GM18868 (cell line): Measurements from ENCODE around the gene S100PBP.

Experiments used
- ATAC-seq: cut with Tn5 transposase; IDR thresholded peaks from one replicate; pipeline ENCODE4 v1.9.1; 2021; ENCODE audit warnings: mild to moderate bottlenecking, moderate library complexity; ENCODE audit not compliant: unreplicated experiment

The S100PBP gene

DNA sequence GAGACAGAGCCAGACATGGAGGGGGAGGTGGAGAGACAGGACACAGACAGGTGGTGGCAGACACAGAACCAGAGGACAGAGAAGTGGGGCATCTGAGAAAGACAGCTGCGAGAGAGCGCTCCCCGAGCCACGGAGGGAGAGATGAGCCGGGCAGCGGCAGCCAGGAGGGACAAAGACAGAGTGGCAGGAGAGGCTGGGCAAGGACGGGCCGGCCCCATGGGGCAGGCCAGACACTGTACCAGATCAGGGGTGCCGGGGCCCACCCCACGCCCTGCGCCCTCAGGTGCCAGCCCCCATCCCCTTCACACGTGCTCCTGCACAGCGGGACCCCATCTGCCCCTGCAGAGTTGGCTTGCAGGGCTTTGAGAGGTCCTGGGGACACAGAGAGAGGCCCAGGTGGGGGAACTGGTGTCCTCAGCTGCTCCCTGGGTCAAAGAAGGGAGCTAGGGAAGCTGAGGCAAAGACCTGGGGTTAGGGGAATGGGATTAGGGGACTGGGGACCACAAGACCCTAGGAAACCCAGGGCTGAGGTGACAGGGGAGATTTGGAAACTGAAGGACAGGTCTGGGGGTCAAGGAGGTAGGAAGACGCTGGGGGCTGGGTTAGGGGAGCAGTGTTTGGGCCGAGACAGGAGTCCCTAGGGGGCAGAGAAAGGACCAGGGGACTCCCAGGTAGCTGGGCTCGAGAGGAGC is 52.6 kb downstream of the S100PBP start:
- ATAC-seq = no peak

DNA sequence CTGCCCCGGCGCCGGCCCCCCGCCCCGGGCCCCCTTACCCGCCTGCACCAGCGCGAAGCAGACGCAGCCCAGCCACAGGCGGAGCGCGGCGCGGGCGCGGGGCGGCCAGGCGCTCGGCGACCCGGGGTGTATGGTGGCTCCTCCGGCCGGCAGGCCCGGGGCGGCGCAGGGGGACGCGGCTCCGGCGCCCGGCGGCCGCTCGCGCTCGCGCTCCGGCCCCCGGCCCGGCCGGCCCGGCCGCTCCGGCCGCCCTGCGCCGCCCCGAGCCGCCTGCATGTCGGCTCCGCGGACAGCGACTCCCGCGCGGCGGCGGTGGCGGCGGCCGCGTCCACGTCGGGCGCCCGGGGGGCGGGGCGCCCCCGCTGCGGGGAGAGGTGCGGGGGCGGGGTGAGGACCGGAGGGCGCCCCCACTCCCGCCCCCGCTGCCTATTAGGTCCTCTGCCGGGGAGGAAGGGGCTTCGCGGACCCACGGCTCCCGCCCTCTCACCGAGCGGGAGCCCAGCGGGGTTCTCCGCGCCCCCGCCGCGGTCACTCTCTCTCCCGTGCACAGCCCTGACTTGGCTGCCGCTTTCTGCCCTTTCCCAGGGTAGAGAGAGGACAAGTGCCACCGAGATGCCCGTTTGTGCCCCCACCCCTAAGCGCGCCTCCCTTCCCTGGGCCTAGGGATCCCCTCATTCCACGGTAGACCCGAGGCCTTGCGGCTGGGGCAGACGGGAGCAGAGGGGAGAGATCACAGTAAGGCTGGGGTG is 53.3 kb downstream of the S100PBP start, which contains the start of gene FNDC5:
FNDC5 (minus strand) TSS at position 298 of the 749 bp plus-strand sequence.
- ATAC-seq = no peak

DNA sequence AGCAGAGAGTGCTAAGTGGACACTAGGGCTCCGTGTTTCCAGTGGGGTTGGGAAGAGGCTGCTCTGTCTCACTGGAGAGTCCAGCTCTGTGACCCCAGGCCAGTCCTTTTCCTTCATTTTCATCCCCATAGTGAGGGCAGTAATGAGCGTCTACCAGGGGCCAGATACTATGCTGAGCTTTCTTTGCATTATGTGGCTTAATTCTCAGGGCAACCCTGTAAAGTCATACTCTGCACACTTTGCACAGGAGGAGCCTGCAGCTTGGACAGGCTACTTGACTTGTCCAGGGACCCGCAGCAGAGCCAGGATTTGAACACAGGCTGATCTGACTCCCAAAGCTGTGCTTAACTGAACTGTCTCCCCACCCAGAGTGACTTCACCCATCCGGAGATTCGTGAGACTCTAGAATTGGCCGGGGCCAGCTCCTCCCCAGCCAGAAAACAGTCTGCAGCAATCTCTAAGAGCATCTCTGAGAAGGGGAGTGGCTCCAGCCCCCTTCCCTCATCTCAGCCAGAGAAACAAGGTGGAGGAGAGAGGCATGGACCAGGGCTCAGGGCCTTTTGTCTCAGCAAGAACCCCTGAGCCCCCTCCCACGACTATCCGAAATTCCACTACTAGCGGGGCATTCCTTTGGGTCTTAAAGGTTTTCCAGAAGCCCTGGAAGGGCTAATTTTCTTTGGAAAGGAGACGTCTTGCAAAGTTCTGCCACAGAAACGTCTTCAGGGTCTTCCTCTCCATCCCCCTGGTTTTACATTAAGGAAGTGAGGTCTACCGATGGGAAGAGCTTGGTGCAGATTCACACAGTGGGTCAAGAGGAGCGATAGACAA is 54.1 kb downstream of the S100PBP start:
- no peak for ATAC-seq

DNA sequence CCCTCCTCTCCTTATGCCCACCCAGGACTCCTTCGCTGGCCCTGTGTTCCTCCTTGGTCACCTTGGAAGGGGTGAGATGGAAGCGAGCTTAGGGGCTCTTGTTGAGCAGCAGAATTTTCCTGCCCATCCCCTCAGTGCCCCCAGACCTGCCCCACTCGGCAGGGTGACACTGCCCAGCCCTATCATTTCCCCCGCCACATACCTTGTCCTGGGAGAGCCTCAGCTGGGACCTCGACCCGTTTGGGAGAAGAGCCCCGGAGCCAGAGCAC is 54.7 kb downstream of the S100PBP start:
- ATAC-seq = no peak

DNA sequence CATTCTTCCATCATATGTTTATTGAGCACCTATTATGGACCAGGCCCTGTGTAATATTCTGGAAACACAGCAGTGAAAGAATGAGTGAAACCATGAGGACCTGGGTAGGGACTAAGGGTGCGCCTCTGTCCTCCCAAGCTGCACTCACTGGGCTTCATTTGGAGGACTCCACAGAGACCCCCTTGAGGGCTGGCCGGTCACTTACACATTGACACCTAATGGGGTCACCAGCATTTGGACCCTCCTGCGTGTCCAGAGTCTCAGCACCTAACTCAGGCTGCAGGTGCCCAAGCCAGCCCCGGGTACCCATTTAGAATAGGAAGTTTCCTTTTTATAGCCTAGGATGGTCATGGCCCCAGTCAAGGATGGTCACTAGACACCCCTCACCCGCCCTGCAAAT is 56.0 kb downstream of the S100PBP start:
- ATAC-seq = no peak

DNA sequence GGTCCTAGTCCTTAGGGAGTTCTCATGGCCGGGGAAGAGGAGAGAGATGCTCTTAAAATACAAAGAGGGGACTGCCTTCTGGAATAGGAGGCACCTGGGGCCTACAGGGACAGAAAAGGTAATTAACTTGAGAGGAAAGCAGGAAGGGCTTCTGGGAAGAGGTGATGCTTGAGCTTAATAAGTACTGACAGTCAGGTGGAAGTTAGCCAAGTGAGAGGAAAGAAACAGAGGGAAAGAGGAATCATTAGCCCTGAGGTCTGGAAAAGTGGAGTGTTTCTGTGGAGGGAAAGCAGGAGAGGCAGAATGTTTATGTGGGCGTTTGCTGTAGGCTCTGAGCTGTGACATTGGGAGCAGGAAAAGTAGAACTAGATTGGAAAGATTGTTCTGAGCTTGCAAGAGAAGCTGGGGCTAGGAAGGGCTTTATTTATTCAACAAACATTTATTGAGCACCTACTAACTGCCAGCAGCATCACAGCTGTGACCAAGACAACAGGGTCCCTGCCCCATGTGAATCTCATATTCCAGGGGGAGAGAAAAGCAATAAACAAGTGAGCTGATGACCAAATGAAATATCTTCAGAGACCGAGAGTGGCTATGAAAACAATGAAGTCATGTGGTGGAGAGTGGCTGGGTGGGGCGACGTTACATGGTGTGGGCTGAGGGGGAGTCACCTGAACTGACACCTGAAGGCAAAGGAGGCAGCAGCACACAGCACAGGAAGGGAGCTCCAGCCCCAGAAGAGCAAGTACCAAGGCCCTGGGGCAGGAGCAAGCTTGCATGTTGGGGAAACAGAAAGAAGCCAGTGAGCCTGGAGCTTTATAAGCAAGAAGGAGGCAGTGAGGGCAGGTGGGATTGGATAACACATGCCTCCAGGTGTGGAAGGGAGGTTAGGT is 57.7 kb downstream of the S100PBP start:
- ATAC-seq = no peak

DNA sequence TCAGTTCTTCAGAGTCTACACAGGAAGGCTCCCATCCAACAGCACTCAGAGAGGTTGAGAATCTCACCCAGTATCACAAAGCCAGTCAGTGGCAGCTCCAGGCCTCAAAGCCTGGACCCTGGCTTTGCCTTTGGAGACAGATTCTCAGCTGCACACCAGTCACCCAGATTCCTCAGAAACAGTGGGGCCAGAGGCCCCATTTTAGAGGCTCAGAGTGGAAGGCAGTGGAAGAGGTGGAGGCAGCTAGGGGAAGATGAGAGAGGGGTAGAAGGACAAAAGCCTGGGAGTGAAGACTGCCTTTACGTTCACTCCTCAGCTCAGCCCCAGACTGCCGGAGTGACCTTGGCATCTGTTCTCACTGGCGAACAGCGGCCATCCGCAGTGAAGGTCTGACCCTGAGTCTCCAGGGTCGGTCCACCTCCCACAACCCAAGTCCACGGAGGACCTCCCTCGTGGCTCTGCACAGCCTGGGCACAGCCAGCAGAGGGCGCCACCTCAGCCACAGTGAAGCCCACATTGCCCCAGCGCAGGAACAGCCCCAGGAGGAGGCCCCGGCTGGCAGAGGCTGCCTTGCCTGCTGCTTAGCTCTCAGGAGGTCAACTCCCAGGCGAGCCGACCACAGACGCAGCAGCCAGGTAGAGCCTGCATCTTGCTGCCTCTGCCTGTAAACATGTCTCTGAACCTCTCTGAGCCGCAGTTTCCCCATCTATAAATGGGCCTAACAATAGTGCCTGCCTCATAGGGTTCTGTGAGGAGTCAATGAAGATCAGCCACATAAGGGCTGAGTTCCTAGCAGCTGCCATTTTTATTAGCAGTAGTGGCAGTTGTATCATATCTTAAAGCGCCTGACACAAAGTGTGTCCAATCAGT is 59.1 kb downstream of the S100PBP start:
- ATAC-seq = no peak

DNA sequence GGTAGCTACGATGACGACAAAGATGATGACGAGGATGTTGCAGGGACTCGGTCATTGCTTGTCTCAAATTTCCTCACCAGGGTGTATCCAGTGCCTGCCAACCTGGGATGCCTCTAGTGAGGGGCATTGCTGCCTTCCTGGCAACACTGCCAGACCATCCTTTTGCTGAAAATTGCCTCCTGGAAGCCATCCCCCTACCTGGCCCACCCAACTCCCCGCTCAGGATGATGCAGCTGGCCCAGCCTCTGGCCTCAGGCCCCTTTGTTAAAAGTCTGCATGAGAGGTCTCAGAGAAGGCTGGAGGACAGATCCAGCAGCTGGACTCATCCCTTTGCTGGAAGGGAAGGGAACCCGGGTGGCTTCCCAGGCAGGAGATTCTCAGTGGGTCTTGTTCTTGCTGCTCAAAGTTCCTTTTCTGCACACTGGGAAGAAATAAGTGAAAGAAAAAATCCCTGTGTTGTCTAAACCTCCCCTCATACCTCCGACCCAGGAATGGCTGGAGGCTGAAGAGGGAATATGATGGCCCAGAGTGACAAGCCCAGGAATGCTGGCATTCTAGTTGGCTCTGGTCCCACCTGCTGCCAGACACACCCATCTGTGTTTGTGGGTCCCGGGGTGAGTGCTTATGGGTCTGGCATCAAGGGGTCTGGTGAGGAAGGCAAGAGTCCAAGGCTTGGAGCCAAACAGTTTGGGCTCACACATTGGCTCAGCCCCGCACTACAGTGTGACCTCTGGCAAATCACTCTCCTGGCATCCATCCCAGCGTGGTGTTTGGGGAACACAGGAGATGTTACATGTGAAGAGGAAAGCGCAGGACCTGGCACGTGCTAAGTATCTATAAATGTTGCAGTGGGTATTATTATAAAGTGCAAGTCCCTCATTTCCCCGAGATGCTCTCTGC is 60.0 kb downstream of the S100PBP start:
- ATAC-seq = no peak

DNA sequence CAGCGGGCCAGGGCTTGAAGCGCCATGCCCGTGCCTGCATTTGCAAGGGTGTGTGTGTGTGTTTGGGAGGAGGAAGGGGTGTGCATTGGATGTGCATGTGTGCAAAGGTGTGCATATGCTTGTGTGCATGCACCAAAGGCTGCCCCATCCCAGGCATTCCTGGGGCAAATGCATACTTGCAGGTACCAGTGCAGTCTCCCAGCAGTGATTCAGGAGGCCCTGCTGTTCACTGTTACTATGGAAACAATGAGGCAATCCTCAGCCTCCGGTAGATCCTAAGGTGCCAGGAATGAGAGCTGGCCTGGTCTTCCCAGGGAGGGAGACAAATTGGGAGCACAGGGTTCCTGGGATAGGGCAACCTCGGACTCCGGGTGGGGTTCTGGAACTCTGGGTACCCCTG is 60.7 kb downstream of the S100PBP start:
- no peak for ATAC-seq

DNA sequence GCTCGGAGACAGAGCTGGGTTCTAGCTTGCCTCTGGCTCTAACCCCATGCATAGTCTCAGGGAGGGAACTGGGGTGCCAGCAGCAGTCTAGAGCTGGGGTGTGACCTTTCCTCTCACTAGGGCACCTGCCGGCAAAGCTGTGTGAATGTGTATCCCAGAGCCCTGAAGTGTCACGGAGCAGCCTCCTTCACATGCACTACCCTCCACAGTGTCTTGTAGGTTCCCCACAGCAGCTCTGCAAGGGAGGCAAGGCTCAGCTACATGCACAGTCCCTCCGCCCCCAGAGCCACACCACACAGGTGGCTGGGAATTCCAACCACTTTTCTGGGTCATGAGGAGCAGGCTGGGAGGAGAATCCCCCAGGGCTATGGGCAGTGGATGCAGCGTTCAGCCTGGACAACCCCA is 61.2 kb downstream of the S100PBP start:
- ATAC-seq = no peak

DNA sequence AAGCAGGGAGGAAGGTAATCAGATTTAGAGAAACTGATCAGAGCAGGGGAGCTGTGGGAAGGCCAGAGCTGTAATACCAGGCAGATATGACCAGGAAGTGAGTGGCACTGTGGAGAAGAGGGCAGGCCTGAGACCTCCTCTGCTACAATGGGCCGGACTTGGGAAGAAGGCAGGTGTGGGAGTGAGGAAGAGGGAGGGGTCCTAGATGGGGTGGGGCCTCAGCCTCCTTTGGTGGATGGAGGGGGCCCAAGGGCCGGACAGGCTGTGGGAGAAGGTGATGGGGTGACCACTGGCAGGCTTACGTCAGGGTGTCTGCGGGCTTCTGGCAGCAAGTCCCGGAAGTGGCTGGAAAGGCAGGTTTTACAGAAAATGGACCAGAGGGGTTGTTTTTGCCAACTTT is 63.8 kb downstream of the S100PBP start:
- ATAC-seq = no peak

DNA sequence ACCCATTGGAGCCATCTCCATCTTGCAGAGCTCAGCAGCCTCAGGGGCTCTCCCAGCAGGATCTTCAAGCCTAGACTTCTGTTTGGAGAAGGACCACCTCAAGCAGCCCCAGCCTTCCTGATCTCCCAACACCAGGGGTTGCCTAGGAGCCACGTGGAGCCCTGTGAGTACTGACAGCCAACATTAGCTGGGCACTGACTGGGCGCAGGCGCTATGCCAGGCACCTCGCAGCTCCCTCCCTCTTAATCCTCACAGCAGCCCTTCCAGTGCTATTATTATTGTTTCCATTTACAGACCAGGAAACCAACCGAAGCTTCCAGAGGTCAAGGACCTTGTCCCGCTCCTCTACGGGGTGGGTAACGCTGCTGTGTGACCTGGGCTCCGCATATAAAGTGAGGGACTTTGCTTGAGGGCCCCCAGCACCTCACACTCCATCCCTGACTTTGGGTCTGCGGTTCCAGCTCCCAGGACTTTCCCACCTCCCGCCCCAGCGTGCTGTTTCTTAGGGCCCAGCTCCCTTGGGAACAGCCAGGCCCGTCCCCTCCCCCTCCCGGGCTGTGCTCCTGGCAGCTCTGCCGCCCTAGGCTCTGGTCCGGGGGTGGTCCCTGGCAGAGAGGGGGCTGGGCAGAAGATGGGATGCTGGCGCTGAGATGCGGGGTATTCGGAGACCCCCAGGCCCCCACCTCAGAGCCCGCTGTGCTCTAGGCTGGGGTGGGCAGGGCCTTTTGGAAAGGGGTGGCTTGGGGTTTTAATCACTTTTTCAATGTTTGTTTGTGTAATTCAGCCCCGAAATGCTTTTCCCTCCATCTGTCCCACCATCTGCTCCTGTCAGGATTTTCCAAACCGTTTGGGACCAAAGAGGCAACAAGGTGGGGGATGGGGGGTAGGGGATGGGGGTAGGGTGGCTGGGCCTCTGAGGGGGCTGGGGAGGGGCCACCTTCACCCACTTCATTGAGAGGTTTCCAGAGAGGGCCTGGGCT is 64.7 kb downstream of the S100PBP start:
- ATAC-seq = no peak

DNA sequence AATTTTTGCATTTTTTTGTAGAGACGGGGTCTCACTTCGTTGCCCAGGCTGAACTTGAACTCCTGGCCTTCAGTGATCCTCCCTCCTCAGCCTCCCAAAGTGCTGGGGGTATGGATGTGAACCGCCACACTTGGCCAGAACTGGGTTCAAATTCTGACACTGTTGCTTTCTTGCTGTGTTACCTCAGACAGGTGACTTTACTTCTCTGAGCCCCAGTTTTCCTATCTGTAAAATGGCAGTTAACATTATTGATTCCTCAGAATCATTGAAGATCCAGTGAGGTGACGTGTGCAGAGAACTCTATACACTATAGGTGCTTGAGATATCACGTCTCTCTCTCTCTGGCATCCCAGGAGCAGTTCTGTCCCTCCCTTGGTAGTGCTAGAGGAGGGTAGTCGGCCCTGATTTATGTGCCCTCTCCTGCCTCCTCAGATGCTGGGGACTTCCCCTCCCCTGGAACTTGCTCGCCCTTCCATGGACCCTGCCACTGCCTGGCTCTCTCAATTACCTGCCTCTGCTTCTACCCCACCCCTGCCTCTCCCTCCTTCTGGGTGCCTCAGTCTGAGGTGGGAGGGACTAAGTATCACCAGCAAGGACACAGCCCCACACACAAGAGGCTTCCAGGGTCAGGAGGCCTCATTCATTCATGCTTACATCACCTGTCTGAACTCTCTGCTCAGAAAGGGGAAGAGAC is 66.0 kb downstream of the S100PBP start:
- no peak for ATAC-seq

DNA sequence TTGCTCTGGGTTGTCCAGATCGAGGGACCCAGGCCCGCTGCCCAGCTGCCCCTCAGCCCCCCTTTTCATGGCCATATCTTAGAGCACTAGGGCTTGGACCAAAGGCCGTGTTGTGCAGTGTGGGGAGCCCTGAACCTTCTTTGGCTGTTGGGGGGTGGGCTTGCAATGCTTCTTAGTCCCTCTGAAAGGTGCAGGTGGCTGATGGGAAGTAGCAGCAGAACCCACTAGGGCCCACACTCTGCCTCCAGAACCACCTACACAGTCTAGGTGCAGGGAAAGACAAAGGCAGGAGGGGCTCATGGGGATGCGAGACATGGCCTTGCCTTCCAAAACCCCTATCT is 66.5 kb downstream of the S100PBP start:
- ATAC-seq = no peak

DNA sequence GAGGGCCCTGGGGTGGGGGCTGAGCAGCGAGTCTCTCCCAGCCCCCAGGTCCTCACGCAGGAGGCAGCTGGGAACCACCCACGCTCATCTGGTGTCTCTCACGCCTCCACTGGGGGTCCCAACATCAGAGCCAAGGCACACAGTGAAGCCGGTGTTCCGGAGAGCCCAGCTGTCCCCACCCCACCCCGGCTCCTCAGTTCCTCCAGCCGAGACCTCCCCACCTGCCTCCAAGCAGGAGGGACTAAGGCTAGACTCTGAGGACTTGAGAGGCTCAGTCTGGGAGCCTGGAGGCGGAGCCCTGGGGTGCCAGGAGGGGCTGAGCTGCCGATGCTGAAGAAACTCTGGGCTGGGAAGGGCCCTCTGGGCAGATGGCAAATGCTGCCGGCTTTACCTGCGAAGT is 67.3 kb downstream of the S100PBP start:
- no peak for ATAC-seq

DNA sequence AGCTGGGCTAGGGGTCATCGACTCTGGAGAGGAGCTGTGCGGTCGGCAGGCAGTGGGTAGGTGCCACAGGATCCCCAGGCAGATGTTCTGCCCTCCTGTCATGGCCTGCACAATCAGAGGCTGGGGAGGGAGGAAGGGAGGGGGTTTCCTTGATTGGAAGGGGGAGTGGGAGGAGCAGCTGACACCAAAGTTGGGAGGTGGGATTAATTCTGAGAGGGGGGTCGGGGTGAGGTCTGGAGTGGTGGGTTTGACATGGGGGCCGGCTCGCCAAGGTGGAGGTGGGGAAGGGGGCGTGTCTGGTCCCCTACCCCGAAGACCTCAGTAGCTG is 68.2 kb downstream of the S100PBP start:
- no peak for ATAC-seq

DNA sequence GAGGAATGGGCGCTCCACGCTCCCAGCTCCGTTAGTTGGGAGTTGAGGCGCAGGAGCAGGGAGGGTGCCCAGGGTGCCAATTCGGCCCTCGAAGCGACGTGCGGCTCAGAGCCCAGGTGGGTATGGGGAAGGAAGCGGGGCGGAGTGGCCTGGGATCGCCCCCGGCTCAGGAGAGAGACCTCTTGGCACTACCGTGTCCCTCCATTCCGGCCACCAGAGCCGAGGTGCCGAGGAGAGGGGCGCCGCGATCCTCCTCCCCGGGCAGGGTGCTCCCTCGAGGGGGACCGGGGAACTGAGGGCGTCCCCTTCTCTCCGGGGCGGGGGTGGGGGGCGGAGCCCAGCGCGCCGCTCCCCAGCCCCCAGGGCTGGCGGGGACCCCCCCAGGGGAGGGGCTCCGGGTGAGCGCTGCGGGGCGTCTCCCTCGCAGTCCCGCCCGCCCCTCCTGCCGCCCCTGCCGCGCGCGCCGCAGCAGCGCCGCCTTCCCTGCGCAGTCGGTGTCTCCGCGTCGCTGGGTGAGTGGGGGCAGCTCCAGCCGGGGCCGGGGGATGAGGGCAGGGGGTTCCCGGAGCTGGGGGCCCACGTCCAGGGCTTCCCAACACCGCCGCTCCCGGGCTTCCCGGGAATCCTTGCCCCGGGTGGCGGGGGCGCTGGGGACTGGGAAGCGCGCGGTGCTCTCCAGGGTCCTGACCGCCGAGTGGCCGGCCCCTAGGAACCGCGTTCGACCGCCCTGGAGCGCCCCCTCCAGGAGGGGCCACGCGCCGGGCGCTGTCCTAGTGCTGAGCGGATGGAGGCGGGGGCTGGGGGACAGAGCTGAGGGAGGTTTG is 68.8 kb downstream of the S100PBP start, which contains the start of gene HPCA:
HPCA (plus strand) TSS at position 488 of the 824 bp plus-strand sequence. CDS start 2,408 bp downstream, outside the sequence.
- no peak for ATAC-seq
